ENCODE results near the gene CD82.

- TF ChIP-seq EZH2 (IDR thresholded peaks at IDR 0.05) (no peak), POLR2AphosphoS5 (IDR thresholded peaks at IDR 0.05; ENCODE audit: borderline replicate concordance, low read depth, low read length) (no peak), FOXP2 (optimal IDR thresholded peaks at IDR 0.05; ENCODE audit: control extremely low read depth, extremely low read length, insufficient read depth) (no peak)
These were observed 57.9 kb downstream of the CD82 start for GRCh38 chr11:44623341-44623730.

Data from SK-N-MC (cell line).